Neural crest cell (in vitro differentiated cells): Measurements from ENCODE around the gene NKPD1. TPM values are rescaled to one million over a fixed set of nuclear protein-coding genes. Genes with fewer than 3 reads are reported as not detected.

ENCODE experiments used
- DNase-seq: peaks from one replicate; pipeline ENCODE4 v3.0.0; 2021; ENCODE audit warnings: low read depth, mixed read lengths, low spot score
- H3K27ac Mint-ChIP-seq: one replicate; pipeline ENCODE4 v1.8.0; 2021; ENCODE audit warnings: mild to moderate bottlenecking, mixed read lengths; ENCODE audit not compliant: unreplicated experiment
- H3K27me3 Mint-ChIP-seq: 2 replicates; pipeline ENCODE4 v1.8.0; 2021; ENCODE audit warnings: low read depth, mild to moderate bottlenecking, mixed read lengths
- H3K36me3 Mint-ChIP-seq: 2 replicates; pipeline ENCODE4 v1.8.0; 2021; ENCODE audit warnings: low read depth, mild to moderate bottlenecking, mixed read lengths
- H3K4me1 Mint-ChIP-seq: 2 replicates; pipeline ENCODE4 v1.8.0; 2021; ENCODE audit warnings: mixed read lengths
- H3K4me3 Mint-ChIP-seq: one replicate; pipeline ENCODE4 v1.8.0; 2021; ENCODE audit warnings: mild to moderate bottlenecking, mixed read lengths
- H3K9me3 Mint-ChIP-seq: 2 replicates; pipeline ENCODE4 v1.8.0; 2021; ENCODE audit warnings: mixed read lengths
- CTCF ChIP-seq: fragments of 200-600 bp; sonication (generic); conservative IDR thresholded peaks from 2 replicates; pipeline ENCODE4 v1.5.0; 2021; ENCODE audit warnings: antibody characterized with exemption, mild to moderate bottlenecking
- total RNA-seq: library from RNA; stranded (reverse); gene quantifications from 2 replicates; pipeline ENCODE4 v1.2.1, GENCODE V29; 2021

NKPD1 gene
- total RNA-seq, 1 donor from 2014 or later = 0.16 TPM

DNA sequence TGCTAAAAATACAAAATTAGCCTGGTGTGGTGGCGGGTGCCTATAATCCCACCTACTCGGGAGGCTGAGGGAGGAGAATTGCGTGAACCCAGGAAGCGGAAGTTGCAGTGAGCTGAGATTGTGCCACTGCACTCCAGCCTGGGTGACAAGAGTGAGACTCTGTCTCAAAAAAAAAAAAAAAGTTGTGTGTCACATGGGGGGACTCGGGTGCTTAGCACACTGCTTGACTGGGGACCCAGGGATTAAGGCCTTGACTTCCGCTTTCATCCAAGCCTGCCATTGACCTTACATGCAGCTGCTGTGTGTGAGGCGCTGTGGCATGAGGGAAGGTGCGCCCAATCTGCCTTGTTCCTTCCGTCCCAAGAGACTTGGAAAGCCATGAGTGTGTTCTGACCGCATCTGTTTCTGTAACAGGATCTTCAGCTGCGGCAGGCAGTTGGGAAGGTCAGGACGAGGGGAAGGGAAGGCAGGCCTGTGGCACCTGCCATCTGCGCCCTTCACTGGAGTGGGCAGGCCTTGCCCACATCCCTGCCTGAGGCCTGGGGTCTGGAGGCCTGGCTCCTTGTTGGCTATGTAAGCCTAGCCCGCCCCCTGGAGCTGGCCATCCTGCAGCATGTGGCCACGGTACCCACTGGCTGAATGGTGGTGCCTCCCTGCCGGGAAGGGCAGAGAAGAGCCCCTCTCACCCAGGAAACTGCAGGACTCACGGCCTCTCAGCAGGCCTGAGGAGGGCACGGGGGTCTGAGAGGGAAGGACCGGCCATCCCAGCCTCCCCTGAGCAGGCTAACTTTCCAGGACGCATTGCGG lies 44.8 kb downstream of the NKPD1 start:
- DNase-seq = no peak
- H3K36me3 Mint-ChIP-seq = no peaks in the 10 kb centered on the region
- no peaks in the 10 kb centered on the region for H3K27me3 Mint-ChIP-seq
- H3K4me1 Mint-ChIP-seq = peaks cover 5% of the 10 kb centered on the region
- H3K9me3 Mint-ChIP-seq = no peaks in the 10 kb centered on the region
- TF ChIP-seq CTCF = no peak
- H3K4me3 Mint-ChIP-seq = no peak overlapping the region
- H3K27ac Mint-ChIP-seq = peak overlapping the region; percentile 62

GRCh38 chr19:45114116-45114515 lies 46.7 kb downstream of the NKPD1 start:
- no peak overlapping the region for H3K4me3 Mint-ChIP-seq
- peak overlapping the region; percentile 67 for H3K27ac Mint-ChIP-seq
- H3K27me3 Mint-ChIP-seq = no peaks in the 10 kb centered on the region

GRCh38 chr19:45113628-45114027 lies 47.2 kb downstream of the NKPD1 start:
- no peaks in the 10 kb centered on the region for H3K9me3 Mint-ChIP-seq
- H3K27ac Mint-ChIP-seq = no peak overlapping the region
- peaks cover 5% of the 10 kb centered on the region for H3K4me1 Mint-ChIP-seq
- DNase-seq = no peak
- TF ChIP-seq CTCF = no peak
- no peak overlapping the region for H3K4me3 Mint-ChIP-seq
- no peaks in the 10 kb centered on the region for H3K36me3 Mint-ChIP-seq
- no peaks in the 10 kb centered on the region for H3K27me3 Mint-ChIP-seq

More at GRCh38 chr19:45114116-45114515, 46.7 kb downstream of the NKPD1 start:
- DNase-seq = no peak
- no peaks in the 10 kb centered on the region for H3K9me3 Mint-ChIP-seq
- peaks cover 5% of the 10 kb centered on the region for H3K4me1 Mint-ChIP-seq
- TF ChIP-seq CTCF = no peak
- H3K36me3 Mint-ChIP-seq = no peaks in the 10 kb centered on the region

GRCh38 chr19:45112111-45112827 lies 48.5 kb downstream of the NKPD1 start:
- peaks cover 4% of the 10 kb centered on the region for H3K4me1 Mint-ChIP-seq
- no peak overlapping the region for H3K4me3 Mint-ChIP-seq

More at GRCh38 chr19:45112111-45112827, 48.5 kb downstream of the NKPD1 start:
- DNase-seq = no peak
- Mint-ChIP-seq H3K36me3 (no peaks in the 10 kb centered on the region), H3K9me3 (no peaks in the 10 kb centered on the region), H3K27ac (no peak overlapping the region), H3K27me3 (no peaks in the 10 kb centered on the region)
- peak; percentile 20 for TF ChIP-seq CTCF

Other genes starting within 250 kb of the NKPD1 start
- 24.9 and 25.4 TPM in 2 replicates for gene APOC1, start 246.4 kb downstream of the NKPD1 start, total RNA-seq
- gene APOC4, start 218.7 kb downstream of the NKPD1 start, total RNA-seq = not detected in 2 replicates
- not detected in 2 replicates for gene APOC2, start 214.9 kb downstream of the NKPD1 start, total RNA-seq
- 89.9 and 93.2 TPM in 2 replicates for gene CLPTM1, start 205.6 kb downstream of the NKPD1 start, total RNA-seq
- gene RELB, start 159.5 kb downstream of the NKPD1 start, total RNA-seq = 2.9 and 3.1 TPM in 2 replicates
- 119 and 121 TPM in 2 replicates for gene CLASRP, start 121.9 kb downstream of the NKPD1 start, total RNA-seq
- 0.73 and 1.2 TPM in 2 replicates for gene ZNF296, start 84.5 kb downstream of the NKPD1 start, total RNA-seq
- gene GEMIN7, start 81.7 kb downstream of the NKPD1 start, total RNA-seq = 36.0 and 36.2 TPM in 2 replicates
- 35.8 and 38.6 TPM in 2 replicates for gene PPP1R37, start 67.8 kb downstream of the NKPD1 start, total RNA-seq
- gene TRAPPC6A, start 17.3 kb upstream of the NKPD1 start, total RNA-seq = 22.2 and 25.1 TPM in 2 replicates
- gene BLOC1S3, start 17.8 kb upstream of the NKPD1 start, total RNA-seq = 9.3 and 9.7 TPM in 2 replicates
- 0.91 and 1.1 TPM in 2 replicates for gene EXOC3L2, start 84.4 kb upstream of the NKPD1 start, total RNA-seq
- 57.2 and 59.8 TPM in 2 replicates for gene MARK4, start 90.3 kb upstream of the NKPD1 start, total RNA-seq
- gene CKM, start 161.9 kb upstream of the NKPD1 start, total RNA-seq = not detected in 2 replicates
- gene KLC3, start 179.8 kb upstream of the NKPD1 start, total RNA-seq = not detected in 2 replicates
- gene ERCC2, start 209.6 kb upstream of the NKPD1 start, total RNA-seq = 67.3 and 71.3 TPM in 2 replicates
- 6.4 and 8.2 TPM in 2 replicates for gene PPP1R13L, start 244.1 kb upstream of the NKPD1 start, total RNA-seq
- 11.7 and 12.8 TPM in 2 replicates for gene POLR1G, start 245.7 kb upstream of the NKPD1 start, total RNA-seq